ENCODE measurements around the gene ZIC4.
A peak's percentile ranks its signal among the peaks of the same experiment; 100 is the strongest.

The ZIC4 gene

GRCh38 chr3:147394884-147395225 is 11.5 kb downstream of the ZIC4 start:
- Histone ChIP-seq H3K4me1 (ENCODE audit: insufficient read depth, low read length) (peaks cover 36% of the 10 kb centered on the region), H3K27me3 (ENCODE audit: insufficient read depth, low read length) (peaks cover 99% of the 10 kb centered on the region), H3K9me3 (ENCODE audit: insufficient read depth, low read depth, low read length) (no peaks in the 10 kb centered on the region), H3K36me3 (ENCODE audit: insufficient read depth, low read length) (no peaks in the 10 kb centered on the region), H3K4me3 (ENCODE audit: low read length) (peak overlapping the region; percentile 62), H3K9ac (ENCODE audit: low read depth, low read length) (no peak overlapping the region), H3K27ac (ENCODE audit: low read depth, low read length) (no peak overlapping the region)
- 7% methylated on average over 3 of the region's 5 CpGs for WGBS

- Histone ChIP-seq H3K9me3 (ENCODE audit: insufficient read depth, low read depth, low read length) (no peaks in the 10 kb centered on the region), H3K4me1 (ENCODE audit: insufficient read depth, low read length) (peaks cover 41% of the 10 kb centered on the region), H3K36me3 (ENCODE audit: insufficient read depth, low read length) (no peaks in the 10 kb centered on the region), H3K9ac (ENCODE audit: low read depth, low read length) (peak overlapping the region; percentile 70), H3K27ac (ENCODE audit: low read depth, low read length) (no peak overlapping the region; the same call in 1 of the 2 replicates), H3K27me3 (ENCODE audit: insufficient read depth, low read length) (peaks cover 100% of the 10 kb centered on the region), H3K4me3 (ENCODE audit: low read length) (peak overlapping the region; percentile 62)
- WGBS, result 2% methylated on average over 27 of the region's 31 CpGs
Measured at GRCh38 chr3:147393943-147394883, 12.1 kb downstream of the ZIC4 start.

- H3K9ac ChIP-seq (ENCODE audit: low read depth, low read length), result peak overlapping the region; percentile 70
- H3K4me1 ChIP-seq (ENCODE audit: insufficient read depth, low read length), result peaks cover 40% of the 10 kb centered on the region
- H3K27ac ChIP-seq (ENCODE audit: low read depth, low read length), result peak overlapping the region; percentile 62; the same call in 1 of the 2 replicates
- under 1% methylated on average over 49 of the region's 54 CpGs for WGBS
- no peaks in the 10 kb centered on the region for H3K36me3 ChIP-seq (ENCODE audit: insufficient read depth, low read length)
- no peaks in the 10 kb centered on the region for H3K9me3 ChIP-seq (ENCODE audit: insufficient read depth, low read depth, low read length)
- peak overlapping the region; percentile 62 for H3K4me3 ChIP-seq (ENCODE audit: low read length)
- H3K27me3 ChIP-seq (ENCODE audit: insufficient read depth, low read length), result peaks cover 100% of the 10 kb centered on the region
Measured at GRCh38 chr3:147393261-147393942, 12.9 kb downstream of the ZIC4 start.

GRCh38 chr3:147392625-147392946 is 13.8 kb downstream of the ZIC4 start:
- peaks cover 46% of the 10 kb centered on the region for H3K4me1 ChIP-seq (ENCODE audit: insufficient read depth, low read length)
- H3K9me3 ChIP-seq (ENCODE audit: insufficient read depth, low read depth, low read length), result no peaks in the 10 kb centered on the region
- H3K27me3 ChIP-seq (ENCODE audit: insufficient read depth, low read length), result peaks cover 100% of the 10 kb centered on the region
- H3K9ac ChIP-seq (ENCODE audit: low read depth, low read length), result peak overlapping the region; percentile 35; the same call in 1 of the 2 replicates
- 1% methylated on average over 15 of the region's 15 CpGs for WGBS
- H3K27ac ChIP-seq (ENCODE audit: low read depth, low read length), result no peak overlapping the region
- H3K36me3 ChIP-seq (ENCODE audit: insufficient read depth, low read length), result no peaks in the 10 kb centered on the region
- H3K4me3 ChIP-seq (ENCODE audit: low read length), result peak overlapping the region; percentile 62

- peaks cover 100% of the 10 kb centered on the region for H3K27me3 ChIP-seq (ENCODE audit: insufficient read depth, low read length)
- peak overlapping the region; percentile 62 for H3K4me3 ChIP-seq (ENCODE audit: low read length)
- no peaks in the 10 kb centered on the region for H3K9me3 ChIP-seq (ENCODE audit: insufficient read depth, low read depth, low read length)
- peak overlapping the region; percentile 35; the same call in 1 of the 2 replicates for H3K9ac ChIP-seq (ENCODE audit: low read depth, low read length)
- H3K36me3 ChIP-seq (ENCODE audit: insufficient read depth, low read length), result no peaks in the 10 kb centered on the region
- WGBS, result under 1% methylated on average over 51 of the region's 51 CpGs
- peaks cover 50% of the 10 kb centered on the region for H3K4me1 ChIP-seq (ENCODE audit: insufficient read depth, low read length)
- no peak overlapping the region for H3K27ac ChIP-seq (ENCODE audit: low read depth, low read length)
Measured at GRCh38 chr3:147391781-147392624, 14.3 kb downstream of the ZIC4 start.

GRCh38 chr3:147390589-147391569 is 15.5 kb downstream of the ZIC4 start:
- Histone ChIP-seq H3K36me3 (ENCODE audit: insufficient read depth, low read length) (no peaks in the 10 kb centered on the region), H3K27me3 (ENCODE audit: insufficient read depth, low read length) (peaks cover 100% of the 10 kb centered on the region), H3K27ac (ENCODE audit: low read depth, low read length) (no peak overlapping the region), H3K4me1 (ENCODE audit: insufficient read depth, low read length) (peaks cover 55% of the 10 kb centered on the region), H3K4me3 (ENCODE audit: low read length) (peak overlapping the region; percentile 41), H3K9me3 (ENCODE audit: insufficient read depth, low read depth, low read length) (no peaks in the 10 kb centered on the region), H3K9ac (ENCODE audit: low read depth, low read length) (no peak overlapping the region)
- WGBS, result 2% methylated on average over 75 of the region's 77 CpGs

GRCh38 chr3:147389717-147390116 is 16.6 kb downstream of the ZIC4 start:
- H3K27me3 ChIP-seq (ENCODE audit: insufficient read depth, low read length), result peaks cover 100% of the 10 kb centered on the region
- no peaks in the 10 kb centered on the region for H3K9me3 ChIP-seq (ENCODE audit: insufficient read depth, low read depth, low read length)
- H3K36me3 ChIP-seq (ENCODE audit: insufficient read depth, low read length), result no peaks in the 10 kb centered on the region
- H3K9ac ChIP-seq (ENCODE audit: low read depth, low read length), result no peak overlapping the region
- 2% methylated on average over 9 of the region's 12 CpGs for WGBS
- peaks cover 57% of the 10 kb centered on the region for H3K4me1 ChIP-seq (ENCODE audit: insufficient read depth, low read length)
- H3K27ac ChIP-seq (ENCODE audit: low read depth, low read length), result no peak overlapping the region
- no peak overlapping the region for H3K4me3 ChIP-seq (ENCODE audit: low read length)

GRCh38 chr3:147388700-147389580 is 17.4 kb downstream of the ZIC4 start:
- 2% methylated on average over 24 of the region's 25 CpGs for WGBS

GRCh38 chr3:147387885-147388699 is 18.3 kb downstream of the ZIC4 start:
- Histone ChIP-seq H3K27me3 (ENCODE audit: insufficient read depth, low read length) (peaks cover 100% of the 10 kb centered on the region), H3K4me1 (ENCODE audit: insufficient read depth, low read length) (peaks cover 62% of the 10 kb centered on the region), H3K36me3 (ENCODE audit: insufficient read depth, low read length) (no peaks in the 10 kb centered on the region), H3K9me3 (ENCODE audit: insufficient read depth, low read depth, low read length) (no peaks in the 10 kb centered on the region), H3K27ac (ENCODE audit: low read depth, low read length) (no peak overlapping the region; the same call in 1 of the 2 replicates), H3K9ac (ENCODE audit: low read depth, low read length) (0 out of 2 replicates have a peak overlapping the region, but pooled peaks have one; percentile 10), H3K4me3 (ENCODE audit: low read length) (peak overlapping the region; percentile 21; the same call in 1 of the 2 replicates)
- WGBS, result under 1% methylated on average over 29 of the region's 36 CpGs

More at GRCh38 chr3:147388700-147389580, 17.4 kb downstream of the ZIC4 start:
- Histone ChIP-seq H3K4me1 (ENCODE audit: insufficient read depth, low read length) (peaks cover 56% of the 10 kb centered on the region), H3K36me3 (ENCODE audit: insufficient read depth, low read length) (no peaks in the 10 kb centered on the region), H3K27ac (ENCODE audit: low read depth, low read length) (no peak overlapping the region), H3K9ac (ENCODE audit: low read depth, low read length) (no peak overlapping the region), H3K9me3 (ENCODE audit: insufficient read depth, low read depth, low read length) (no peaks in the 10 kb centered on the region), H3K27me3 (ENCODE audit: insufficient read depth, low read length) (peaks cover 100% of the 10 kb centered on the region), H3K4me3 (ENCODE audit: low read length) (peak overlapping the region; percentile 21; the same call in 1 of the 2 replicates)

Measured in HUES64 (cell line).